GM18505 (cell line): Measurements from ENCODE around the gene MIEF1.

Experiments used
- ATAC-seq: cut with Tn5 transposase; IDR thresholded peaks from one replicate; pipeline ENCODE4 v1.9.1; 2021; ENCODE audit not compliant: unreplicated experiment
- POLR2A ChIP-seq: IDR thresholded peaks from 4 replicates; pipeline ENCODE4 v1.6.1; 2011; ENCODE audit warnings: borderline replicate concordance; ENCODE audit not compliant: insufficient read depth, insufficient read length; ENCODE audit errors: extremely low read depth

The MIEF1 gene

DNA sequence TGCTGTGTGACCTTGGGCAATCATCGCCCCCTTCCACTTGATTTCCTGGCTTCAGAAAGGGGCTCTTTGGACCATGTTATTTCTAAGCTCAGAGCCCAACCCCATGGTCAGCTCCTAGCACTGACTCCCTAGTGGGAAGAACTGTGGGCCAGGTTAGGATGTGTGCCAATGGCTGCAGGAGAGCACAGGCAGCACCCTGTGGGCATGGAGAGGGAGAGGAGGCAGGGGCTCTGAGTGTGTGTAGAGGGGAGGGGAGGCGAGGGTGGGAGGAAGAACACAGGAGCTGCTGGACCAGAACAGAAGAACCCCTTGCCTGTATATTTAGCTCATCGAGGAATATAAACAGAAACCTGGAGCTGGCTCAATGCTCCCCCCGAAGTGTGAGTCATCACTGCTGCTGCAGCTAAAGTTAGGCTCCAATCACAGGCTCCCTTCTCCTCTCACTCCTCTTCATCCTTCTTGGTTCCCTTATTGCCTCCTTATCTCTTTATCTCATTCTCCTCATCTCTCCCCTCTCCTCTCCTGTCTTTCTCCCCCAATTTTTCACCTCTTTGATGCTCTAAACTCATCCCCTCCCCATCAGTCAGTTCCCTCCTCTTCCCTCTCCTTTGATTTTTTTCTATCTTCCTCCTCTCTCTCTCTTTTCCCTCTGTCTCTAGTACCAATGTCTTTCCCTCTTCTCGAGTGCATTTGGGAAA is 44.9 kb downstream of the MIEF1 start:
- ATAC-seq: no peak
- no peak for TF ChIP-seq POLR2A

DNA sequence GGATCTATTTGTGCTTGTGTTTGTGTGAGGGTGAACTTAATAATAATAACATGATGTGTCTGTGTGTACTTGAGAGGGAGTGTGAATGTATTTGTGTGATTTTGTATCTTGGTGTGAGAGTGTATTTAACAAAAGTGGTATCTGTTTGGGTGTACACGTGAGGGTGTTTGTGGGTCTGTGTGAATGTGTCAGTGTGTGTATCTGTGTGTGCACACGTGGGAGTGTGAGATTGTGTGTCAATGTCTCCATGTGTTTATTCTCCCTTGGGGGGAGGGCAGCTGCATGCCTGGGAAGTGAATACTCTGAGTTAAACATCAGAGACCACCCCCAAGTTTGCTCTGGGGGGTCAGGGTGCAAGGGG is 45.5 kb downstream of the MIEF1 start:
- no peak for TF ChIP-seq POLR2A
- no peak for ATAC-seq

DNA sequence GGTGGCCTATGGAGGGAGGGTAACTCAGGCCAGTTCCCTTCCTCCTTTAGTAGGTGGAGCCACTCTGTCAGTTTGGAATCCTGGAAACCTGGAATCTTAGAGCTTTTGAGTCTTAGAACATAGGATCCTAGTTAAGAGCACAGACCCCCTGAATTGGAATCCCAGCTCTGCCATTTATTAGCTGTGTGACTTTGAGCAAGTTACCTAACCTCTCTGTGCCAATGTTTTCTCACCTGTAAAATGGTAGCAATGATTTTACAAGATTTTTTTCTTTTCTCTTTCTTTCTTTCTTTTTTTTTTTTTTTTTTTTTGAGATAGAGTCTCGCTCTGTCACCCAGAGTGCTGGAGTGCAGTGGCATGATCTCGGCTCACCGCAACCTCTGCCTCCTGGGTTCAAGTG is 51.3 kb downstream of the MIEF1 start:
- ATAC-seq: no peak
- no peak for TF ChIP-seq POLR2A

DNA sequence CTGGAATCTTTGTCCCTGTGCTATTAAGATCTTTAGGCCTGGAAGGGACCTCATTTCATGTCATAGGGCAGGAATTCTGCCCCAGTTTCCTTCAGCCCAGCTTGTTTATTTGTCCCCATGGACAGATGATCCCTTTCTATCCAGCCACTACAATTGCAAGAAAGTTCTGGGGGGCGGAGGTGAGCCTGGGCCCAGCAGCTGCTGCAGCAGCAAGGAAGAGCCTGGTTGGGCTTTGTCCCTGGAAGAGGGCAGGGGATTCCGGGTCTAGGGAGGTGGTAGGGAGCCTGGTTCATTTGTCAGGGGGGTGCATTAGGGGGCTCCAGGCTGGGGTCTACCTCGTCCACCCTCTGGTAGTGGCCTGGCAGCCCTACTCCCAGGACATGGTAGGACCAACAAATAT is 52.1 kb downstream of the MIEF1 start:
- ATAC-seq: no peak

DNA sequence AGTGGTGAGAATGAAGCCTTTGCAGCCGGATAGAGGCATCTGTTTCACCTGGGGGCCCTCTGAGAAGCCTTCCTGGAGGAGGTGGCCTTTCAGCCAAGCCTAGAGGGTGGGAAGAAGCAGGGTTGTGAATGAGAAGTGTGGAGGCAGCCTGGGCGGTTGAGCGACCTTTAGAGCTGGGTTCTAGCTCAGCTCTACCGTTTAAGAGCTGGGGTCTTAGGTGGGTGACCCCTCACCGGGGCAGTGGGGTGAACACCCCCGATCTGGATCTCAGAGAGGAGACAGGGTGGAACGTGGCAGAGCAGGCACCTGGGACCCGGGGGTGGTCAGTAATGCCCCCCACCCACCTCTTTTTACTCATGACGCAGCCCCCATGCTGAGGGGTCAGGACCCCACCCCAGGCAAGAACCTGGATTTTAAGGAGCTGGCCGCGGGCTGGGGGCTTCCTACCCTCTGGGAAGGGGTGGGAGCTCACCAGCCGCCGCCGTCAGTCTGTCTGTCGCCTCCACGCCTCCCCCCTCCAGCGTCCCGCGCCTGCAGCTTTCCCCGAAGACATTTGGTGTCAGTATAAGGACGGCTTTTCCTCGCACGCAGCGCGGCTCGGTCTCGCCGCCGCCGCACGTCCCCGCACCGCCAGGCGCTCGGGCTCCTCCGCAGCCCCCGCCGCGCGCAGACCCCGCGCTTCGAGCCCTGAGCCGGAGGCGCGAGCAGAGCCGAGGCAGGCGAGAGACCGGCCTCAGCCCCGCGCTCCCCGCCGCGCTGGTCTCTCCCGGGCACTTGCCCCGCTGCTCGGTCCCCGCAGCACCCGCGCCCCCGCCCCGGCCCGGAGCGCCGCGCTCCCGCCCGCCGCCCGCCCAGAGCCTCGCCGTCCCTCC is 55.1 kb downstream of the MIEF1 start:
- no peak for ATAC-seq

More for the DNA sequence above, 52.1 kb downstream of the MIEF1 start:
- TF ChIP-seq POLR2A: no peak

DNA sequence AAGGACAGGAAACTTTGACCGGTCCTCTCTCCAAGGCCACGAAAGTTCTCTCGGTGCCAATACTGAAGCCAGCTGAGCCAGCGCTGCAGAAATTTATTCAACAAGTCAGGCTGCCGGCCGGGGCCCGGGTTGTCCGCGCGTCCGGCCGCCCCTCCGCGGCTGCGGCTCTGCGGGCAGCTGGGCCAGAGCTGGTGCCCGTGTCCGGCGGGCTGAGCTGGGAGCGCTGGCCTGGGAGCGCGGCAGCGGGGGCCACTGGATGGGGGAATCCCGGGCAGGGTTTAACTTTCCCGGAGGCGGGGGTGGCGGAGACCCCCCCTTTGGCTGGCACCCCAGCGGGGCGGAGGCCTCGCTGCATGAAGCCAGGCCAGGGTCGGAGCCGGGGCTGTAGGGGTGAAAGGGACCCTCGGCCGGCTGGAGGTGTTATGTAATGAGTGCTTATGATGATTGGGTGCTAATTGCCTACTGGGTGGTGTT is 56.2 kb downstream of the MIEF1 start:
- TF ChIP-seq POLR2A: no peak
- no peak for ATAC-seq

More for the DNA sequence above, 55.1 kb downstream of the MIEF1 start:
- no peak for TF ChIP-seq POLR2A

DNA sequence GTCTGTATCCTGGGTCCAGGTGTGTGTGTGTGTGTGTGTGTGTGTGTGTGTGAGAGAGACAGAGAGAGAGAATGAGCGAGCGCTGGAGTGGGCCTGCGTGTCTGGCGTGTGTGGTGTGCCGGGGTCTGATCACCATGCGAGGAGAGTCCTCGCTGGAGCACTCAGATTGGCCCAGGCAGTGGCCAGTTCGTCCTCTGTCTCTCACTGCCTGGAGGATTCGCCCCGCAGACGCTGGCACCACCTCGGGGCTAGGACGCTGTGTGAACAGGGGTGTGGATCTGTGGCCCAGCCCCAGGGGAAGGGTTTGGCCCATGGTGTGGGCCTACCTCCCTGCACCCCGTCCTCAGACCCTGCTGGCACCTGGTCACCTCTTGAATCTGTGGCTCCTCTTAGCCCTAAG is 56.9 kb downstream of the MIEF1 start:
- ATAC-seq: no peak

DNA sequence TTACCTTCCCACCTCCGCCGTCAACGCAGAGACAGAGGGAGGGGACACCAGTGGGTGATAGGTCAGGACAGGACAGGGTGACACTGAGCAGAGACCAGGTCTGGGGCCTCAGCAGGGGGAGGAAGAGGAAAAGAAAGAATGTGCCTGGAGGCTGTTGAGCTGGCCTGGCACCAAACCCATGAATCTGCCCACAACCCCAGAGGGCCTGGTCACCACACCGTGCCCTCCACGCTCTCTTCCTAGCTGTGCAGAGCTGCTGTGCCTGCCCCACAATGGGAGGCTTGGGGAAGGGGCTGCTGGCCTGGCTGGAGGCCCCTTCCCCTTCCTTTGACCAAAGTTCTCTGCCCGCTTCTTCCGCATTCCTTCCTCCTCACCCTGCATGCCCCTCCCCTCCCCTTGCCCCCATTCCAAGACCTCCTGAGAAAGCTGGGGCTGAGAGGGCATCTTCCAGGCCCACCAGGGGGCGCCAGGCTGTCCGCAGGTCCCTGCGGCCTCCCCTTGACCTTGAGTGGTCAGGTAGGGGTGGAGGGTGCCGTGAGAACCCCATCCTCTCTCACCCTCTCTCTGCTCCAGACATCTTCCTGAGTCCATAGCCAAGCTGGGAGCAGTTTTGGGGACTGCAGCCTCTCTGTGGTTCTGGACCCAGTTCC is 57.5 kb downstream of the MIEF1 start:
- ATAC-seq: no peak

More for the DNA sequence above, 56.9 kb downstream of the MIEF1 start:
- no peak for TF ChIP-seq POLR2A

DNA sequence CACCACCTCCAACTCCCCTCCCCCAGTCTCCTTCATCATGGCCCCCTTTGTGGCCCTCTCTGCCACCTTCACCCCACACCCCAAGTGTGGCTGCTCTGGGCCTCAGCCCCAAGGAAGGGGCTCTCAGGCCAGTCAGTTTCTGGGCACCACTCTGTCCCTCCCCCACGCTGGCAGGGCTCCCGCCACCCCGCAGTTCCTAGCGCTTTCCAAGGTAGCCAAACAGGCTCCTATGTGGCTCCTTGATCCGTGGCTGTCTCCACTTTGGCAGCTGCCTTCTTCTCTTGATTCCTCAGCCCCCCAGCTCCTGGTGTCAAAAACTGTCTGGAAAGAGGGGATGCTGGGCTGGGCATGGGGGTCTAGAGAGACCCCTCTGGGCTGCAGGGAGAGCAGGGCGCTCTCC is 58.0 kb downstream of the MIEF1 start:
- no peak for ATAC-seq
- no peak for TF ChIP-seq POLR2A

More for the DNA sequence above, 57.5 kb downstream of the MIEF1 start:
- TF ChIP-seq POLR2A: no peak

DNA sequence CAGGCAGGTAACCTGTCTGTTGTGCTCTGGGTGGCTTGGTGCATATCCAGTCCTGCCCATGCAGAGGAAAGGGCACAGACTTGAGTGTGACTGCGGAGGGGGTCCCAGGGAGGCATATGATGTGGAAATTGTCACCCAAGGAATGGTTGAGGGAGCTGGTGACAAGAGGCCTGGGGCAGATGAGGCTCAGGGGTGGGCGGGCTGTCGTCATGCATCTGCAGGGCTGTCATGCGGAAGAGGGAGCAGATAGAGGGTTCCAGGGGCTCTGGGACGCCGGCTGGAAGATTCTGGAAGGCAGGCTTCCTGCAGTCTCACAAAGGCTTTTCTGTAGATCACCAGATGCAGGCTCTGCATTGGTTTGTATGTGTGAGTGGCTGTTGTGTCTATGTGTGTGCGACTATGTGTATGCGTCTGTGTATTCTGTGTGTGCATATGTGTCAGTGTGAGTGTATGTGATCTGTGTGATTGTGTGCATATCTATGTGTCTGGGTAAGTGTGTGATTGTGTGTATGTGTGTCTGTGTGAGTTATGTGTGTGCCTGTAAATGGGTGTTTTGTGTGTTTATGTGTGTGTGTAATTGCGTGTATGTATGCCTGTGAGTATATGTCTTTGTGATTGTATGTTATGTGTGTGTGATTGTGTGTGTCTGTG is 60.9 kb downstream of the MIEF1 start:
- no peak for ATAC-seq
- no peak for TF ChIP-seq POLR2A

DNA sequence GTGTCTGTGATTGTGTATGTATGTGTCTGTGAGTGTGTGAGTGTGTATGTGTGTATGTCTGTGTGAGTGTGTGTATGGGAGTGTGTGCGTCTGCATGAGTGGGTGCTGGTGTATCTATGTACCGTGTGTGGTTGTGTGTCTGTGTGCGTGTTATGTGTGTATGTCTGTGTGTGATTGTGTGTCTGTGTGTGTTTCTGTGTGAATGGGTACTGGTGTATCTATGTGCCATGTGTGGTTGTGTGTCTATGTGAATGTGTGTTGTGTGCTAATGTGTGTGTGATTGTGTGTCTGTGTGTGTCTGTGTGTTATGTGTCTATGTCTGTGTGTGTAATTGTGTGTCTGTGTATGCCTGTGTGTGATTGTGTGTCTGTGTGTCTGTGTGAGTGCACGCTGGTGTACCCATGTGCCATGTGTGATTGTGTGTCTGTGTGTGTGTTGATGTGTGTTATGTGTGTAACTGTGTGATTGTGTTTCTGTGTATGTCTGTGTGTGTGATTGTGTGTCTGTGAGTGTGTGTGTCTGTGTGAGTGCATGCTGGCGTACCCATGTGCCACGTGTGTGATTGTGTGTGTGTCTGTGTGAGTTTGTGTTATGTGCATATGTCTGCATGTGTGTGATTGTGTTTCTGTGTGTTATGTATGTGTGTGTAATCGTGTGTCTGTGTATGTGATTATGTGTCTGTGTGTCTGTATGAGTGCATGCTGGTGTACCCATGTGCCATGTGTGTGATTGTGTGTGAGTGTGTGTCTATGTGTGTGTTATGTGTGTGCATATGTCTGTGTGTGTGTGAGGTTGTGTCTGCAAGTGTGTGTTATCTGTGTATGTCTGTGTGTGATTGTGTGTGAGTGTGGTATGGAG is 61.7 kb downstream of the MIEF1 start:
- ATAC-seq: no peak
- no peak for TF ChIP-seq POLR2A

DNA sequence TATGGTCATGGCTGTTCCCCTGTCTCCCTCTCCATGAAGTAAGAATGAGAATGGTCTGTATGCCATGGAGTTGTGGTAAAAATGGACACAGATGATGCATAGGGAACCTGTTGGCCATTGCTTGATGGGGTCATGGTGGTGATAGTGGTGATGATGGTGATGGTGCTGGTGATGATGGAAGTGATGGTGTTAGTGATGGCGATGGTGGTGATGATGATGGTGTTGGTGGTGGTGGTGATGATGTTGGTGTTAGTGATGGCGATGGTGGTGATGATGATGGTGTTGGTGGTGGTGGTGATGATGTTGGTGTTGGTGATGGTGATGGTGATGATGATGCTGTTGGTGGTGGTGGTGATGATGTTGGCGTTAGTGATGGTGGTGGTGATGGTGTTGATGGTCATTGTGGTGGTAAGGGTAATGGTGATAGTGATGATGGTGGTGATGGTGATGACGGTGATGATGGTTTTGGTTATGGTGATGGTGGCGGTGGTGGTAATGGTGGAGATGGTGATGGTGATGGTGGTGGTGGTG is 63.4 kb downstream of the MIEF1 start:
- no peak for ATAC-seq
- TF ChIP-seq POLR2A: no peak
